ENCODE data around the gene SRR. TPM values are rescaled to one million over a fixed set of nuclear protein-coding genes. Genes with fewer than 3 reads are reported as not detected.
"Not testable (repeated sequence)": the region's sequence is repeated elsewhere in the genome, so short reads cannot be mapped to it uniquely, and the experiment has no call there.

SRR gene
- total RNA-seq, 1 experiment from 2014 or later: 37.9 TPM

GRCh38 chr17:2309338-2310154, 5.8 kb downstream of the SRR start:
- Histone ChIP-seq H3K9me3 (ENCODE audit: low read depth, low read length, poor library complexity, severe bottlenecking) (no peaks in the 10 kb centered on the region), H3K36me3 (ENCODE audit: insufficient read depth, low read length, poor library complexity, severe bottlenecking) (no peaks in the 10 kb centered on the region), H3K27me3 (replicated peaks; ENCODE audit: insufficient read depth, low read depth, low read length, poor library complexity) (no peaks in the 10 kb centered on the region), H3K27ac (ENCODE audit: low read depth, low read length, poor library complexity, severe bottlenecking) (no peak overlapping the region), H3K4me1 (ENCODE audit: insufficient read depth, low read length, poor library complexity, severe bottlenecking) (no peaks in the 10 kb centered on the region), H3K4me3 (ENCODE audit: low read depth, low read length, poor library complexity, severe bottlenecking) (no peak overlapping the region)
- POLR2A ChIA-PET (ENCODE audit: low non-redundant PET): interaction anchor here (0.7 kb wide), 1 partner anchor 497 kb away, joined by 3 read pairs; no protein-coding TSS in a partner anchor
- BruUV-seq (replicated peaks): no TSS peak
- TF ChIP-seq CTCF (conservative IDR thresholded peaks at IDR 0.05; ENCODE audit: low read depth, low read length): no peak
- no peak for TF ChIP-seq EZH2 (IDR thresholded peaks at IDR 0.05; ENCODE audit: borderline replicate concordance, low read depth, low read length, poor library complexity, severe bottlenecking)
- no peak for DNase-seq (ENCODE audit: low spot score)
- CTCF ChIA-PET: no interaction called here
- intact Hi-C loops (cut with micrococcal nuclease; ENCODE audit: unreplicated experiment): no loop called here

GRCh38 chr17:2312736-2313135, 9.0 kb downstream of the SRR start:
- TF ChIP-seq EZH2 (IDR thresholded peaks at IDR 0.05; ENCODE audit: borderline replicate concordance, low read depth, low read length, poor library complexity, severe bottlenecking) (no peak), CTCF (conservative IDR thresholded peaks at IDR 0.05; ENCODE audit: low read depth, low read length) (no peak)
- intact Hi-C loops (cut with micrococcal nuclease; ENCODE audit: unreplicated experiment): no loop called here
- Histone ChIP-seq H3K27ac (ENCODE audit: low read depth, low read length, poor library complexity, severe bottlenecking) (no peak overlapping the region), H3K9me3 (ENCODE audit: low read depth, low read length, poor library complexity, severe bottlenecking) (no peaks in the 10 kb centered on the region), H3K36me3 (ENCODE audit: insufficient read depth, low read length, poor library complexity, severe bottlenecking) (no peaks in the 10 kb centered on the region), H3K4me3 (ENCODE audit: low read depth, low read length, poor library complexity, severe bottlenecking) (no peak overlapping the region), H3K4me1 (ENCODE audit: insufficient read depth, low read length, poor library complexity, severe bottlenecking) (no peaks in the 10 kb centered on the region), H3K27me3 (replicated peaks; ENCODE audit: insufficient read depth, low read depth, low read length, poor library complexity) (no peaks in the 10 kb centered on the region)
- ChIA-PET POLR2A (ENCODE audit: low non-redundant PET) (no interaction called here), CTCF (no interaction called here)
- DNase-seq (ENCODE audit: low spot score): no peak
- BruUV-seq (replicated peaks): no TSS peak

- H3K27ac ChIP-seq (ENCODE audit: low read depth, low read length, poor library complexity, severe bottlenecking); H3K4me3 ChIP-seq (ENCODE audit: low read depth, low read length, poor library complexity, severe bottlenecking); CTCF ChIA-PET; intact Hi-C loops (cut with micrococcal nuclease; ENCODE audit: unreplicated experiment); H3K9me3 ChIP-seq (ENCODE audit: low read depth, low read length, poor library complexity, severe bottlenecking); H3K36me3 ChIP-seq (ENCODE audit: insufficient read depth, low read length, poor library complexity, severe bottlenecking); H3K4me1 ChIP-seq (ENCODE audit: insufficient read depth, low read length, poor library complexity, severe bottlenecking); POLR2A ChIA-PET (ENCODE audit: low non-redundant PET); DNase-seq (ENCODE audit: low spot score); H3K27me3 ChIP-seq (replicated peaks; ENCODE audit: insufficient read depth, low read depth, low read length, poor library complexity); BruUV-seq (replicated peaks): not testable (repeated sequence)
Observed at GRCh38 chr17:2316916-2317205, 13.1 kb downstream of the SRR start.

GRCh38 chr17:2317796-2318195, 14.0 kb downstream of the SRR start:
- no peak overlapping the region for H3K4me3 ChIP-seq (ENCODE audit: low read depth, low read length, poor library complexity, severe bottlenecking)
- POLR2A ChIA-PET (ENCODE audit: low non-redundant PET): no interaction called here
- BruUV-seq (replicated peaks): no TSS peak
- H3K27ac ChIP-seq (ENCODE audit: low read depth, low read length, poor library complexity, severe bottlenecking): no peak overlapping the region
- no peaks in the 10 kb centered on the region for H3K9me3 ChIP-seq (ENCODE audit: low read depth, low read length, poor library complexity, severe bottlenecking)
- H3K4me1 ChIP-seq (ENCODE audit: insufficient read depth, low read length, poor library complexity, severe bottlenecking): no peaks in the 10 kb centered on the region
- no peaks in the 10 kb centered on the region for H3K27me3 ChIP-seq (replicated peaks; ENCODE audit: insufficient read depth, low read depth, low read length, poor library complexity)
- CTCF ChIA-PET: interaction anchor here (0.6 kb wide), 1 partner anchor 10 kb away, joined by 4 read pairs; no protein-coding TSS in a partner anchor
- H3K36me3 ChIP-seq (ENCODE audit: insufficient read depth, low read length, poor library complexity, severe bottlenecking): peaks cover 16% of the 10 kb centered on the region
- TF ChIP-seq EZH2 (IDR thresholded peaks at IDR 0.05; ENCODE audit: borderline replicate concordance, low read depth, low read length, poor library complexity, severe bottlenecking) (no peak), CTCF (conservative IDR thresholded peaks at IDR 0.05; ENCODE audit: low read depth, low read length) (no peak)
- no peak for DNase-seq (ENCODE audit: low spot score)
- intact Hi-C loops (cut with micrococcal nuclease; ENCODE audit: unreplicated experiment): no loop called here

All from A673 (cell line).